Epithelial cell of proximal tubule (primary cell): ENCODE data around the gene TSTD2. TPM values are rescaled to one million over a fixed set of nuclear protein-coding genes. Genes with fewer than 3 reads are reported as not detected.

Experiments
- DNase-seq: peaks from one replicate; pipeline ENCODE4 v3.0.0-alpha.2; 2011; ENCODE audit warnings: low read depth
- H3K4me3 ChIP-seq: 2 replicates; pipeline ENCODE4 v1.5.1; 2011; ENCODE audit warnings: low read depth, mild to moderate bottlenecking, low read length
- total RNA-seq: library from RNA; depleted of rRNA; stranded (reverse); fragments of >200 nt; gene quantifications from 2 replicates; pipeline ENCODE4 v1.2.3, GENCODE V29; 2015
- TF ChIP-seq, protein P1 (sequence below): conservative IDR thresholded peaks from 2 replicates; pipeline ENCODE4 v1.5.1; 2012; ENCODE audit warnings: low read depth, mild to moderate bottlenecking, low read length

The TSTD2 gene
- total RNA-seq, 1 donor from 2014 or later: 21.9 TPM

DNA sequence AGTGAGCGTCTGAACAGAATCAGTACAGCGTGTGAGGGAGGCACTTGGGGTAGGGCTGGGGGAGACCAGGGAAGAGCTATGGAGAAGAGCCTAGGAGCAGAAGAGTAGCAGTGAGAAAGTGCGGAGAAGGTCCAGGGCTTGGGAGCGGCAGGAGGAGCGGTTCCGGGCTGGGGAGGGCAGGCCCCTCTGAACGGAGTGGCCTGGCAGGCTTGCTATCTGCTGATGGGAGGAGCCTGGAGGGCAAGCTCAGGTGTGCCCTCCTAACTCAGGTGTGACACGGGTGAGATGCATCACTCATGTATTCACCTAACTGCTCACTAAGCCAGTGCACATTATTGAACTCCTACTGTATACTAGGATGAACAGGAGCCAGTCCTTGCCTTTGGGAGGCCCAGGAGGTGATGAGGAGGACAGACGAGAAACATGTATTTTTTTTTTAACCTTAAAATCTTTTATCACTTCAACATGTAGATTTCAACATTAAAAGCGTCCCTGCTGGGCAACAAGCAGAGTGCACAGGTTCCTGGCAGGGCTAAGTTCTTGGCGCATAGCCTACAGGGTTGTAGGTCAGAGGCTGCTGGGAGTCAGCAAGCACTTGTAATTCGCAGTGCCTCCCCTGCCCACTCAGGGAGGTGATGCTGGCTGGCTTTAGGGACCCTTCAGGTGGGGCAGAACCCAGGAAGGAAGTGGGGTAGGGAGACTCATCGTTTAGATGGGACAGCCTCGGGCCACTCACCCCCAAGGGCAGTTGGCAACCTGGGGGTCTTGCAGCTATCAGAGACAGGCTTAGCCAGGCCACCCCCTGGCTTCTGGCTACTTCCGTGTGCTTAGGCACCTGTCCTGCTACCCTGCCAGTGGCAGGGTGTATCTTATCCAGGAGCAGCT lies 76.2 kb downstream of the TSTD2 start:
- DNase-seq: no peak
- H3K4me3 ChIP-seq: no peak overlapping the region

DNA sequence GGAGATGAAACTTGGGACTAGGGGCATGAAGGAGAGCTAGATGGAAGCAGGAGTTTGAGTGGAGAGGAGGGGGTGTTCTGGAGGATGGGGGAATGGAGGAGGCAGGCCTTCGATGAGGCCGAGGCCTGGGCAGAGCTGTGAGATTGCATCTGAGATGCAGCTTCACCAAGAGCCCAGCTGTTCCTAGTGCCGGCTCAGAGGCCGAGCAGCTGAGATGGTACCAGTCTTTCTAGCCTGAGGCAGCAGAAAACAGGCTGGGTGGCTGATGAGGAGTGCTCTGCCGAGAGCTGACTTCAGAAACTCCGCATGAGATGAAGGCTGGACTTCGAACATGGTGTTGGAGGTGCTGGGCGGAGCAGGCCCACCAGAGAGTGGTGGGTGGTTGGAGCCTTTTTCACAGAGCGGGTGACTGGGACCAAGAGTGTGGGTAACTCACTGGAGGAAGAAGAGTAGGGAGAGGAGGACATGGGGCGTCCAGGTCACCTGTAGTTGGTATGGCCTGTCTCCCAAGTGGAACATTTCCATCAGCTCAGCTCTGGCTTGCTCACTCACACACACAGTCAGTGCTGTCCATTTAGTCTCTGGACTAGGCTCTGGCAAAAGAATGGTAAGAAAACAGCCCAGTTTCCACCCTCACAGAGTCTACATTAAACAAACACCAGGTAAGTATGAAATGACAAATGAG lies 77.0 kb downstream of the TSTD2 start:
- no peak overlapping the region for H3K4me3 ChIP-seq
- TF ChIP-seq, protein P1, sequence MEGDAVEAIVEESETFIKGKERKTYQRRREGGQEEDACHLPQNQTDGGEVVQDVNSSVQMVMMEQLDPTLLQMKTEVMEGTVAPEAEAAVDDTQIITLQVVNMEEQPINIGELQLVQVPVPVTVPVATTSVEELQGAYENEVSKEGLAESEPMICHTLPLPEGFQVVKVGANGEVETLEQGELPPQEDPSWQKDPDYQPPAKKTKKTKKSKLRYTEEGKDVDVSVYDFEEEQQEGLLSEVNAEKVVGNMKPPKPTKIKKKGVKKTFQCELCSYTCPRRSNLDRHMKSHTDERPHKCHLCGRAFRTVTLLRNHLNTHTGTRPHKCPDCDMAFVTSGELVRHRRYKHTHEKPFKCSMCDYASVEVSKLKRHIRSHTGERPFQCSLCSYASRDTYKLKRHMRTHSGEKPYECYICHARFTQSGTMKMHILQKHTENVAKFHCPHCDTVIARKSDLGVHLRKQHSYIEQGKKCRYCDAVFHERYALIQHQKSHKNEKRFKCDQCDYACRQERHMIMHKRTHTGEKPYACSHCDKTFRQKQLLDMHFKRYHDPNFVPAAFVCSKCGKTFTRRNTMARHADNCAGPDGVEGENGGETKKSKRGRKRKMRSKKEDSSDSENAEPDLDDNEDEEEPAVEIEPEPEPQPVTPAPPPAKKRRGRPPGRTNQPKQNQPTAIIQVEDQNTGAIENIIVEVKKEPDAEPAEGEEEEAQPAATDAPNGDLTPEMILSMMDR: no peak
- DNase-seq: no peak

More for the DNA sequence above, 76.2 kb downstream of the TSTD2 start:
- TF ChIP-seq, protein P1: no peak

DNA sequence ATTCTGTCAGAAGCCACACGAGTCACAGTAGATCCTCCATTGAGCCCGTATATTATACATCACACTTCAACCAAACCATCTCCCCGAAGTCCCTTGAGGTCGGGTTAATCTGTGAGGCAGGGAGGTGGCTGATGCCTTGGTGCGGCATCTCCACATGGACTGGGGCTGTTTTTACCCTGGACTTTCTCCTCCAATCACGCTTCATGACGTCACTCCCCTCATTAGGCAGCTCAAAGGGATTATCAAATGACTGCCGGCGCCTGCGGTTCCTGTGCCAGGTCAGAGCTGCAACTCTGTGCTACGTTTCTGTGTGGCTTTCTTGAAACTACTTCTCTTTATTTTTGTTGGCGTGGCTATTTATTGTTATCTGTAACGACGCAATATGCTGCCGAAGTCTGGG lies 78.0 kb downstream of the TSTD2 start:
- no peak for DNase-seq
- TF ChIP-seq, protein P1: no peak
- H3K4me3 ChIP-seq: no peak overlapping the region

DNA sequence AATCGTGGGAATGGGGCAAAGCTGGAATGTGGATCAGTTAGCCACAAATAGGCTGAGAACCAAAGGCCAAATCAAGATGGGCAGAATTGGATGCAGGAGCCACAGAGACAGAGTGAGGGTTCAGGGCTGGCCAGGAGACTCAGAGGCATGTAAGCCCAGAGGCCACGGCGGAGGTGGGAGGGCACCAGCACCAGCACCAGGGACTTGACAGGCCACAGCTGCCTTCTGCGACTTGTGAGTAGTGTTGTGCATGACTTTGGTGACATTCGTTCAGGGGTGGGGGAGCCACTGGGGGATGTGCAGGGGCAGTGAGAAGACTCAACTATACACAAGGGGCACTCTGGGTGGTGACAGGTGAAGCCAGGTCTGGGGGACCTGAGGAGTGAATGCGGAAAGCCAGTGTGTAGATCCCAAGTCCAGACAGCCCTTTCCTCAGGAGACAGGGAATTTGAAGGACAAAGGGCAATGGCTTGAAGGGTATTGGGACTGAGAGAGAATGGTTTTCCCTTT lies 78.5 kb downstream of the TSTD2 start:
- DNase-seq: no peak
- H3K4me3 ChIP-seq: no peak overlapping the region
- TF ChIP-seq, protein P1: no peak

DNA sequence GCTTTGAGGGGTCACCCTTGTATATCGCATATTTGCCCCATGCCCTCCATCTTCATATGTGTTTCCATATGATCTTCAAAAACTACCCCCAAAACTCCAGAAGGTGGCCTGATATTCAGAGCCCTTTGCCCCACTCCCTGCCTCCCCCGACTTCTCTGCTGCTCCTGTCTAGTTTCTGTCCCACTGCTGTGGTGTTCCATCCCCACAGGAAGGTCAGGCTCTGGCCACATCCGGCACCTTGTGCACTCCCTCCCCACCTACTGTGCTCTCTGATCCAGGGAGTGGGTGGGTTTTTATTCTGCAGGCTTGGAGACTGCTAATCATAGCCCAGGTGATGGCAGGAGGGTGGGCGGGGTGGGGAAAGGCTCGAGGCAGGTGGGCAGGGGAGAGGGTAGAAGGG lies 79.3 kb downstream of the TSTD2 start:
- TF ChIP-seq, protein P1: no peak
- DNase-seq: no peak
- no peak overlapping the region for H3K4me3 ChIP-seq

DNA sequence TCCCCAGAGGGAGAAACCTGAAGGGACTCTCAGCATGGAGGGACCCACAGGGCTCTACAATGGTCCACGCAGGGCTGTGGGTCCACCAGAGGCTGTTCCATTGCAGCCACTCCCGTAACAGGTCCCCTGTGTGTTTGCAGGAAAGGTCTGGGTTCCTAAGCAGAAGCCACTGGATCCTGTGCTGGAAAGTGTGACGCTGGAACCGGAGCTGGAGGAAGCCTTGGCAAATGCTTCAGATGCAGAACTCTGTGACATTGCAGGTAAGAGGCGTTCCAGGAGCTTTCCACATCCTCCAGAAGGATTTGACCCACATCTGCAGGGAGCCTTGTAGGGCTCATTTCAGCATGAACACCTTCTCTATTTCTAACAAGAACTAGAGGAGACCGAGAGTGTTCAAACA lies 80.0 kb downstream of the TSTD2 start:
- TF ChIP-seq, protein P1: no peak
- H3K4me3 ChIP-seq: no peak overlapping the region
- DNase-seq: no peak
